ENCODE data around the gene ACTRT2.

GRCh38 chr1:3033040-3033789 is 11.9 kb downstream of the ACTRT2 start:
- no peak for TF ChIP-seq CTCF (IDR thresholded peaks at IDR 0.05 in 4 of 5, conservative IDR thresholded peaks at IDR 0.05 in 1 of 5)
- no peak for TF ChIP-seq POLR2A (IDR thresholded peaks at IDR 0.05)

Measured in gastrocnemius medialis (tissue), 4 donors.